ENCODE data around the gene DST.

DNA sequence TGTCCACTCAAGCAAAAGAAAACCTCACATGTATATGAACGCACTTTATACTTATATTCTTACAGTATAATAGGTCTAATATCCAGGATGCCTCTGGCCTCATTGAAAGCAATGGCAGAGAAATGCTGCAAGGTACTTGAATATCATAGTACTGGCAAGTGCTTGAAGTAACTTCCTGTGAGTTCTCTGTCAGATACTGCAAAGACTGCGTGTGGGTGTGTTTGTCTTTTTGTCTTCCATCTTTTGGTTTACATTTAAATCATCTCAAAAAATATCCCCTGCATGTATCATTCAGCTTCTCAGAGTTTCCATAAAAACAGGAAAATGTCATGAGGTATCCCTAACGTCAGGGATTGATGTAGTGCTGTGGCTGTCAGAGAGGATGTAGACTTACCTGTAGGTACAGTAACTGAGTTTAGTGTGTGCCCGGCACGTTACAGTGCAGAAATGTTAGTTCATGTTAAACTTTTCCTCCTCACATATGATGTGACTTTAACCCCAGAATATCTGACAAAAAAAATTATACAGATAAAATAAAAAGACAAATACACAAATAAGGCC lies 184.3 kb downstream of the DST start:
- TF ChIP-seq, protein P1, sequence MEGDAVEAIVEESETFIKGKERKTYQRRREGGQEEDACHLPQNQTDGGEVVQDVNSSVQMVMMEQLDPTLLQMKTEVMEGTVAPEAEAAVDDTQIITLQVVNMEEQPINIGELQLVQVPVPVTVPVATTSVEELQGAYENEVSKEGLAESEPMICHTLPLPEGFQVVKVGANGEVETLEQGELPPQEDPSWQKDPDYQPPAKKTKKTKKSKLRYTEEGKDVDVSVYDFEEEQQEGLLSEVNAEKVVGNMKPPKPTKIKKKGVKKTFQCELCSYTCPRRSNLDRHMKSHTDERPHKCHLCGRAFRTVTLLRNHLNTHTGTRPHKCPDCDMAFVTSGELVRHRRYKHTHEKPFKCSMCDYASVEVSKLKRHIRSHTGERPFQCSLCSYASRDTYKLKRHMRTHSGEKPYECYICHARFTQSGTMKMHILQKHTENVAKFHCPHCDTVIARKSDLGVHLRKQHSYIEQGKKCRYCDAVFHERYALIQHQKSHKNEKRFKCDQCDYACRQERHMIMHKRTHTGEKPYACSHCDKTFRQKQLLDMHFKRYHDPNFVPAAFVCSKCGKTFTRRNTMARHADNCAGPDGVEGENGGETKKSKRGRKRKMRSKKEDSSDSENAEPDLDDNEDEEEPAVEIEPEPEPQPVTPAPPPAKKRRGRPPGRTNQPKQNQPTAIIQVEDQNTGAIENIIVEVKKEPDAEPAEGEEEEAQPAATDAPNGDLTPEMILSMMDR (conservative IDR thresholded peaks at IDR 0.05; ENCODE audit: low read depth, low read length): no peak
- TF ChIP-seq FOS (IDR thresholded peaks at IDR 0.05; ENCODE audit: low read depth, low read length) (no peak), MAZ (IDR thresholded peaks at IDR 0.05; ENCODE audit: borderline replicate concordance, low read depth, low read length) (no peak), BHLHE40 (IDR thresholded peaks at IDR 0.05; ENCODE audit: low read depth, low read length) (no peak), CEBPB (IDR thresholded peaks at IDR 0.05; ENCODE audit: low read depth, low read length) (no peak), SMC3 (IDR thresholded peaks at IDR 0.05; ENCODE audit: low read depth, low read length) (no peak), RCOR1 (IDR thresholded peaks at IDR 0.05; ENCODE audit: insufficient replicate concordance, low read length) (no peak), POLR2A (IDR thresholded peaks at IDR 0.05; ENCODE audit: low read depth, low read length) (no peak), NFE2L2 (IDR thresholded peaks at IDR 0.05; ENCODE audit: low read depth, low read length) (no peak), RAD21 (IDR thresholded peaks at IDR 0.05; ENCODE audit: low read length) (no peak), RFX5 (IDR thresholded peaks at IDR 0.05; ENCODE audit: low read depth, low read length) (no peak), MXI1 (IDR thresholded peaks at IDR 0.05; ENCODE audit: borderline replicate concordance, low read depth, low read length) (no peak)
- TF ChIP-seq, protein P2, sequence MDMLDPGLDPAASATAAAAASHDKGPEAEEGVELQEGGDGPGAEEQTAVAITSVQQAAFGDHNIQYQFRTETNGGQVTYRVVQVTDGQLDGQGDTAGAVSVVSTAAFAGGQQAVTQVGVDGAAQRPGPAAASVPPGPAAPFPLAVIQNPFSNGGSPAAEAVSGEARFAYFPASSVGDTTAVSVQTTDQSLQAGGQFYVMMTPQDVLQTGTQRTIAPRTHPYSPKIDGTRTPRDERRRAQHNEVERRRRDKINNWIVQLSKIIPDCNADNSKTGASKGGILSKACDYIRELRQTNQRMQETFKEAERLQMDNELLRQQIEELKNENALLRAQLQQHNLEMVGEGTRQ (IDR thresholded peaks at IDR 0.05; ENCODE audit: low read depth, low read length): no peak
